HFF-Myc (cell line): ENCODE results near the gene TSC22D3.

Experiments used
- DNase-seq: peaks from one replicate; pipeline ENCODE4 v3.0.0-alpha.2; 2011; ENCODE audit warnings: low read depth; ENCODE audit errors: extremely low read depth
- H3K4me3 ChIP-seq: replicated peaks from 2 replicates; pipeline ENCODE4 v1.5.1; 2011; ENCODE audit warnings: low read depth, mild to moderate bottlenecking, control low read depth, low read length
- TF ChIP-seq, protein P1 (sequence below): IDR thresholded peaks from 2 replicates; pipeline ENCODE4 v1.5.1; 2012; ENCODE audit warnings: mild to moderate bottlenecking, low read depth, low read length, control low read depth; ENCODE audit errors: missing control alignments

The TSC22D3 gene

DNA sequence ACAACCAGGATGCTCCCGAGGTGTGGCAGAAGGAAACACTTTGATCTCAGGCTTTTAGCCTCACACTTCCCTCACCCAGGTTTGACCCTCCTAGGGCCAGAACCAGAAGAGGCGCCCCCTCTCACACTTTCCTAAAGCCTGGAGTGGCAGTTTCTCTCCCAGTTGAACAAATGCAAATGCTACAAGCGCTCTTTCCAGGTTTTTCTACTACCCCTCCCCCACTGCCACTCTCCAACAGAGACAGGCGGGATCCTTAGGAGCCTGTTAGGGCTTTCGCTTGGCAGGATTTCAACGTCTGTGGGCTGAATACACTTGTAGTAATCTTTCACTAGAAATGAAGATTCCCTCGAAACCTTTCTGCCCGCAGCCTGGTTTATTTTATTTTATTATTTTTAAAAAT lies 2.4 kb downstream of the TSC22D3 start:
- H3K4me3 ChIP-seq: no peak overlapping the region
- TF ChIP-seq, protein P1, sequence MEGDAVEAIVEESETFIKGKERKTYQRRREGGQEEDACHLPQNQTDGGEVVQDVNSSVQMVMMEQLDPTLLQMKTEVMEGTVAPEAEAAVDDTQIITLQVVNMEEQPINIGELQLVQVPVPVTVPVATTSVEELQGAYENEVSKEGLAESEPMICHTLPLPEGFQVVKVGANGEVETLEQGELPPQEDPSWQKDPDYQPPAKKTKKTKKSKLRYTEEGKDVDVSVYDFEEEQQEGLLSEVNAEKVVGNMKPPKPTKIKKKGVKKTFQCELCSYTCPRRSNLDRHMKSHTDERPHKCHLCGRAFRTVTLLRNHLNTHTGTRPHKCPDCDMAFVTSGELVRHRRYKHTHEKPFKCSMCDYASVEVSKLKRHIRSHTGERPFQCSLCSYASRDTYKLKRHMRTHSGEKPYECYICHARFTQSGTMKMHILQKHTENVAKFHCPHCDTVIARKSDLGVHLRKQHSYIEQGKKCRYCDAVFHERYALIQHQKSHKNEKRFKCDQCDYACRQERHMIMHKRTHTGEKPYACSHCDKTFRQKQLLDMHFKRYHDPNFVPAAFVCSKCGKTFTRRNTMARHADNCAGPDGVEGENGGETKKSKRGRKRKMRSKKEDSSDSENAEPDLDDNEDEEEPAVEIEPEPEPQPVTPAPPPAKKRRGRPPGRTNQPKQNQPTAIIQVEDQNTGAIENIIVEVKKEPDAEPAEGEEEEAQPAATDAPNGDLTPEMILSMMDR: no peak
- no peak for DNase-seq

DNA sequence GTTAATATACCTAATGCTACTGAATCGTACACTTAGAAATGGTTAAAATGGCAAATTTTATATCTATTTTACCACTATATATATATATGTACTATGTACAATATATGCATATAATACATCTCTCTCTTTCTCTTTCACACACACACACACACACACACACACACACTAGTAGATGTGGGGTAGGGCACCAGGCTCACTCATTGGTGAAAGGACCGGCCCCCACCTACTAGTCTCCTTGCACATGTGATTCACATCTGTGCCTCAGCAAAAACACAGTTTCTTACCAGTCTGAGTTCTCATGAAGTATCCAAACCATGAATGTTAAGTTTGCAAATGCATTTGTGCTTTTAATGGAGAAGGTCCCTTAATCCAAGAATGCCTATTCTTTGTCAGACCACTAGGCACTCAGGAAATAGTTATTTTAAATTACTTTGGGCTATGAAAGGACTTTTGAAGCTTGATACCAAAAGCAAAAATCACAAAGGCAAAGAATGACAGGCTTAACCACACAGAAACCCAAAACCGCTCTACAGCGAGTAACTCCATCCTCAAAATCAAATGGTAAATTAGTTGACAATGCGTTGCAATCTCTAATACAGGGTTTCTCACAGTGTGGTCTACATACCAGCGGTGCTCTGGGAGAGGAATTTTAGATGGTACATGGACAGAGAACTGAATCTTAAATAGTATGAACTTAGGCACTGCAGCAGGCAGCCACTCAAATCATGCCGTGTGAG lies 5.8 kb downstream of the TSC22D3 start:
- no peak overlapping the region for H3K4me3 ChIP-seq
- TF ChIP-seq, protein P1: no peak
- no peak for DNase-seq

DNA sequence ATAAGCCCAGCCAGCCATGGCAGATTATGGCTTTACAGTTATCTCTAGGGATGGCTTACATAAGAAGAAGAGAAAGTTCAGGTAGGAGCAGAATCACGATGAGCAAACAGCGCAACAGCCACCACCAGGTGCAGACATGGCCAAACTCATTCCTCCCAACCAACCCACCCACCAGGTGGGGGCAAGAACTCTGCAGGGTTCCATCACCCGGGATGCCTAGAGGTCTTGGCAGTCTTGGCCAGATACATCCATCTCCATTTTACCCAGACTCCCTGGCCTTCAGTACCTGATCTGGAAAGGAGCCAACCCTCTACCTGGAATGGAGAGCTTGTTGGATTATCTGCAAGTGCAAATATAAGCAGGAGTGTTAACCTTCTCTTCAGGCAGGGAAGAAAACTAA lies 7.5 kb downstream of the TSC22D3 start:
- no peak for DNase-seq
- TF ChIP-seq, protein P1: no peak
- H3K4me3 ChIP-seq: no peak overlapping the region

DNA sequence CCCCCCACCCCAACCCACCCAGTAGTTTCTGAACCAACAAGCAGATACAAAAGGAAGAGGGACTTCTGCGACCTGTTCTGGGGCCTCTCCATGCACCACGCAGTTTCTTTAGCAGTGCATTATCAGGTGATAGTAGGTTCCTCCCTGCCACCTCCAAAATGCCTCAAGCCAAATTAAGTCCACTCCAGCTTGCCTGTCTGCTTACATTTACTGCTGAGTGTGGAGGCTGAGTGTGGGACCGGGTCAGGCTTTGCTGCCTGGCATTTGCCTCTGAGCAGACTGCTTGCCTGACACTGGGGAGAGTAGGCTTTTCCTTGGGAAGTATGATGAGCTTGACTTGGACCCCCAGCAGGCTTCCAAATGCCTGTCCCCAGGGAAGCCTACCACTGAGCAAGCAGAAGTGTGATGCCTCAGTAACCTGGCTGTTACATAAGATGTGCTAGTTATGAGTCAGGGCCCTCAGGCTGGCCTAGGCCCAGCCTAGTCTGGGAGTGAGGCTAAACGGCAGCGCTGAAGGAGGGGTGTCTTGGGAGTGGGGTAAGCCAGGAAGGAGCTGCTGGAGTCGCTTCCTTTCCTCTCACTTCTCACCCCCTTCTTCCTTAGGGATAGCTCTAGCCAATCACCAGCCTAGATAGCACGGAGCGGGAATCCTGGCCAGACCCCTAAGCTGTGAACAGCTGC lies 9.0 kb downstream of the TSC22D3 start:
- DNase-seq: no peak
- H3K4me3 ChIP-seq: no peak overlapping the region
- TF ChIP-seq, protein P1: no peak

DNA sequence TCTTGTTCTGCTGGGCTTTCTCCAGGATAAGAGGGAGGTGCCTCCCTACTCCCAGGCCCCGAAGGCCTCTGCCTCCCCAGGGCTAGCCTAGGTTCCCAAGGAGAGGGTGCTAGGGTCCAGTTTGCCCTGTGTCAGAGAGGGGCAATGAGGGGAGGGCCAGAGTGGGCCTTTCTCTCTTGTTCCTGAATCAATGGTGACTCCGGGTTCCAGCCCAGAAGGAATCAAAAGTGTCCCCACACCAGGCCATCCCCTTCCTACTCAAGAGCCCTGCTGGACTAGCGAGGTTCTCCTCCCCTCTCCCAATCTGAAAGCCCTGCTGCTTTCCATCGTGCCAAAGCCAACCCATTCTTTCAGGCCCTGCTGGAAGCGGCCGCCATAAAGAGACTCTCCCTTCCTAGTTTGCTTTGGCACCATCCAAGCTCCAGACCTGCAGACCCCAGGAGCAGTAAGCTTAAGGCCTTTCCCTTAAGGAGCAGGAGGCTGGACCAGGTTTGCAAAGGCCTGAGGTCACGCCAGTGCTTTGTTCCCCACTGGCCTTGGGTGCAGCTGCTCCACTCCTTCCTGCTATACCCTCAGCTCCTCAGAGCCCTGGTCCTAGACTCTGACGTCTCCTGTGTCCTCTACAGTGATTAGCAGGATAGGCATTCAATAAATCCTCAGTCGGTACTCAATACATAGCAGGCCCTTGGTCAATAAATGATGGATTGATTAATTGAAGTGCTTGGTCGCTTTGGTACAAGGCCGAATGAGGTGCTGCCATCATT lies 10.6 kb downstream of the TSC22D3 start:
- TF ChIP-seq, protein P1: no peak
- no peak overlapping the region for H3K4me3 ChIP-seq
- no peak for DNase-seq

DNA sequence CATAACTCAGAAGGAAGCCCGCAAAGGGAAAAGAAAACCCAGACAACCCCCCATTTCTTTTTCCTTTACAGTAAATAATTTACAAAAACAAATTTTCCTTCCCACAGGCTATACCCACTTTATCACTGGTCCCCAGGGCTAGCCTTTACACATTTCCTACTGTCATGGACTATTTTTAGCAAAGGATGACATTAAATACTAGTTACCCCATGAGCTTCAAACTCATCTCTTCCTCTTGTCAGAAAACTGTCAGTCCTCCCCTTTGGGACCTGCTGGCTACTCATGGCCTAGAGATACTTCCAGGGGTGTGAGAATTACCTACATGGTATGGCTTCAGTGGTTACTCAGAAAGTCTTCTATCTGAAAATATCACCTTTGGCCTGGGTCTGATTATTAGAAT lies 11.9 kb downstream of the TSC22D3 start:
- TF ChIP-seq, protein P1: no peak
- no peak overlapping the region for H3K4me3 ChIP-seq
- DNase-seq: no peak
